GM21576 (cell line): ENCODE measurements around the gene PSMC3IP.
"Not testable (repeated sequence)": the region's sequence is repeated elsewhere in the genome, so short reads cannot be mapped to it uniquely, and the experiment has no call there.

ENCODE experiments used
- ATAC-seq: cut with Tn5 transposase; IDR thresholded peaks from one replicate; pipeline ENCODE4 v1.9.1; 2021; ENCODE audit warnings: mild to moderate bottlenecking, moderate library complexity; ENCODE audit not compliant: unreplicated experiment

The PSMC3IP gene, protein sequence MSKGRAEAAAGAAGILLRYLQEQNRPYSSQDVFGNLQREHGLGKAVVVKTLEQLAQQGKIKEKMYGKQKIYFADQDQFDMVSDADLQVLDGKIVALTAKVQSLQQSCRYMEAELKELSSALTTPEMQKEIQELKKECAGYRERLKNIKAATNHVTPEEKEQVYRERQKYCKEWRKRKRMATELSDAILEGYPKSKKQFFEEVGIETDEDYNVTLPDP

DNA sequence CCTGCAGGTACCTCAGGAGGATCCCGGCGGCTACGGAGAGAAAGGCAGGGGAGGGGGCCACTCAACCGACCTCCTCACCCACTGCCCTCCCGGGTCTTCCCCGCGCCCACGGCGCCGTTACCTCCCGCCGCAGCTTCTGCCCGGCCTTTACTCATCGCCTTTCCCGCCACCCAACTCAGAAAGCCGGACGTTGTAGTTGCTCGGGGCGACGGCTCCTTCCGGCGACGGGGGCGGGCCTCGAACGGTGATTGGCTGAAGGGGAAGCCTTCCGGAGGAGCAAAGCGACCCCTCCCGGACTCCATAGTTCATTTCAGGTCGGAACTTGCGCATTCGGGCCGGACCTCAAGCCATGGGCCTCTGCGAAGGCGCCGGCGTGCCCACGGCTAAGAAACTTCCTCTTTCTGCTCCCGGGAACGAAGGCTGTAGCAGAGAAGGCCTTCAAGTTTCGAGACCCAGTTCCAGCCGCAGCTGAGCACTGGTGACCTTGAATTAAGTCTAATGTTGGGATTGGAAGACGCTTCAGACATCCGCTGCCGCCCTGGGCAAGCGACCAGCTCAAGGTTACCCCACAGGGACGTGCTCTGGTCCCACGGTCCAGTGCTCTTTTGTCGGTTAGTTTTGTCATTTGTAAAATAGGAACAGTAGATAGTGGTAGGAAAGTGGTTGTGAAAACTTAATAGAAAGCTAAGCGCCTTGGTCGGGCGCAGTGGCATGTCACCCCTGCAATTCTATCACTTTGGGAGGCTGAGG is at the start of gene PSMC3IP:
Gene PSMC3IP (minus strand): TSS at position 198 of the 750 bp plus-strand sequence. CDS start 43 bp downstream, at position 155.
- ATAC-seq = peak; percentile 63

DNA sequence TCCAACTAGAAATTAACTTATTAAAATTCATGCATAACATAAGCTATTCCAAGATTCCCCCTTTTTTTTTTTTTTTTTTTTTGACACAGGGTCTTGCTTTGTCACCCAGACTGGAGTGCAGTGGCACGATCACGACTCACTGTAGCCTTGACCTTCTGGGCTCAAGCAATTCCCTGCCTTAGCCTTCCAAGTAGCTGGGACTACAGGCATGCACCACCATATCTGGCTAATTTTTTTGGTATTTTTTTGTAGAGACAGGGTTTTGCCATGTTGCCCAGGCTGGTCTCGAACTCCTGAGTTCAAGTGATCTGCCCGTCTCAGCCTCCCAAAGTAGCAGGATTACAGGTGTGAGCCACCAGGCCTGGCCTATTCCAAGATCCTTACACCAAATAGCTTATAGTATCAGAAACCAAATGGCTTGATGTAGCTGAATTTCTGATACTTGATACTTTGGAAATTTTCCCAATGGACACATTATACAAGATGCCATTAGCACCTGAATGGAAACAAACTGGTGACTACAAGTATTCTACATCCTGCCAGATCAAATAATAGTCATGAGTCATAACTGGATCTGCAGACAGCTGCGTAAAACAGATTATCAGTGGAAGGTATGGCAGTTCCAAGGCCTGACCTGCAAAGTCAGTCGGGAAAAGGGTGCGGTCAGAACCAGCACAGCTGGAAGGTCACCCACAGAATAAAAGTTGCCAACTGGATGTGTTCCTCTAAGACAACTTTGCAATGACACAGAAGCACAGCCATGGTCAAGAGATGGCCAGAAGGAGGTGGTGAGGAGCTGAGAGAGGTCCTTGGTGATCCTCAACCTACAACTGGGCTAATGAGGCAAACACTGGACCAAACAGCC is 46.4 kb upstream of the PSMC3IP start:
- no peak for ATAC-seq

DNA sequence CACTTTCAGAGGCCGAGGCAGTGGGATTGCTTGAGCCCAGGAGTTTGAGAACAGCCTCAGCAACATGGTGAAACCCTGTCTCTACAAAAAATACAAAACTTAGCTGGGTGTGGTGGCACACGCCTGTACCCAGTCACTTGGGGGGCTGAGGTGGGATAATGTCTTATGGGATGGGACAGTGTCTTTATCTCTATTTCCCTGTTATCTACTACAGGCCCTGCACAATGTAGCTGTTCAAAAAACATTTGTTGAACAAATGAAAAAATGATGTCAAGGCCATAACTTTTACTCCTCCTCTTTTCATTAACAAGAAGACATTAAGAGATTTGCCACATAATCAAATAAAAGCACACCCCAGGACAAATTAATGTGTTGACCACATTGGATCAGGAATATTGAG is 45.7 kb upstream of the PSMC3IP start:
- no peak for ATAC-seq

DNA sequence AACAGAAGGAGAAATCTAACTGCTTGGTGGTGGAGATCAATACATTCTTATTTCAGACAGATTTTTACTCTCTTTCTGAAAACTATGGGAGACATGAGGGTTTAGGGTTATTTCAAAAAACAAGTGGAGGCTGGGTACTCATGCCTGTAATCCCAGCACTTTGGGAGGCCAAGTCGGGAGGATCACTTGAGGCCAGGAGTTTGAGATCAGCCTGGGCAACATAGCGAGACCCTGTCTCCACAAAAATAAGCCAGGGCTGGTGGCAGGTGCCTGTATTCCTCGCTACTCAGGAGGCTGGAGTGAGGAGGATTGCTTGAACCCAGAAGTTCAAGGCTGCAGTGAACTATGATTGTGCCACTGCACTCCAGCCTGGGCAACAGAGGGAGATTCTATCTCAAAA is 44.5 kb upstream of the PSMC3IP start:
- not testable (repeated sequence) for ATAC-seq

DNA sequence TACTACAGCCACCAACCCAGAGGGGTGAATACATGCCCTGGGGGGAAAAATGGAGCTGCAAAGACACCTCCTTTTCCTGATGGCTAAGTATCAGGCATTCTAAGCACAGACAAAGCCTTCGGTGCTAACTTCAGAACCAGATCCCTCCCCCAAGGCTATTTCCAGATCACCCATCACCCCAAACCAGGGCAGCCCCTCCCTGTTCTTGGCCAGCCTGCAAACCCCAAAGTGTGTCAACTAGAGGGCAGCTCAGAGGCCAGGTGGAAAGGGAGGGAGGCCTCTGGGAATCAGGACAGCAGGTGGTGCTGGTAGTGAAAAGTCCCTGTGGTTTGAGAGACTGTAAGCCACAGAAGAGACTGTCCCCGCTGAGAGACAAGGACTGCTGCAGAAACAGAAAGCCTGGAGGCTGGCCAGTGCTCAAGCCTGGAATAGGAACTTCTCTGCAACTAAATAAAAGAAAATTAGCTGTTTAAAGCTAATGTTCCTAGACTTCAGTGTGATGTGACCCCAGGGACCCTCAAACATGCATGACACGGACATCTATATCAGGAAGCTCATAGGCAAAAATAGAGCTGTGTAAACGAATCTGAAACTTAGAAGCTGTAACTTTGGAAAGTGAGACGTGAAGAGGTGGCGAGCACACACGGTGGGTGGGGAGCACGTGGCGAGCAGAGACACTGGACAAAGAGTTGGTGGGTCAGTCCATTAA is 41.1 kb upstream of the PSMC3IP start:
- peak; percentile 70 for ATAC-seq

DNA sequence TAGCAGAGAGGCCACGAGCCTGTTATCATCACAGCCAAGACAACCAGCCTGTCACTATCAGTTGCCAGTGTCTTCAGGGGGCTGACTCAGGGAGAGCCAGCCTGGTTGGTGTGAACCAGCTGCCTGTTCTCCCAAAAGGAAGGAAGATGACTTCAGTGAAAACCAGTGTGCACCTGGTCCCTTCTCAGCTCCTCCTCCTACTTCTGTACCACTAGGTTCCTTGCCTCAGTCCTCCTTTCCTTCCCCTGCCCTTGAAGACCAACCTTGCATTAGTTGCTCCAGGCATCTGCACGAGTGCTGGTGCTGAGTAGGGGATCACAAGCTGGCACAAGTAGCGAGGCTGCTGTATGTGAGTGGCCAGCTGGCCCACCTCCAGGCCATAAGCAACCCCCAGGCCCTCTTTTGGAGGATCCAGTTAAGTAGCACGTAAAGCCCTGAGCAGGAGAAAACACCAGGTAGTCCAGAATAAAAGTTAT is 40.5 kb upstream of the PSMC3IP start:
- peak; percentile 31 for ATAC-seq

DNA sequence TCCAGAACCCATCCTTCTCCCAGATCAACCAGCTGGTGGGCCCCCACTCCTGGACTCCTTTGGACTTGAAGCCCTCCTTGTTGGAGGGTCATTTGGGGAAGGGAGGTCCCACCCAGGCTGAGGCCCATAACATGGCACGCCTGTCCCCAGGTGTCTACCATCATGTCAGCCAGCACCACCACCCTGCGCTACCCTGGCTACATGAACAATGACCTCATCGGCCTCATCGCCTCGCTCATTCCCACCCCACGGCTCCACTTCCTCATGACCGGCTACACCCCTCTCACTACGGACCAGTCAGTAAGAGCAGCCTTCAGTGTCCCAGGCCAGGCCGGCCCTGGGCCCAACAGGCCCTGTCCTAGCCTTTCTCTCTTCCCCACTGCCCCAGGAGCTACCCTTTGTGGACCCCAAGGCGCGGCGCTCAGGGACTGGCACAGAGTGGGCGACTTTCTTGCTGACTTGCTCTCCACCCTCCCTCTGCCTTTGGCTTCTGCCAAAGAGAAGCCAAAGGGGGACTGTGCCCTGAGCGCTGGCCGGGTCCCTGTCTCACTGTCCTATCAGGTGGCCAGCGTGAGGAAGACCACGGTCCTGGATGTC is 36.3 kb upstream of the PSMC3IP start:
- ATAC-seq = no peak

DNA sequence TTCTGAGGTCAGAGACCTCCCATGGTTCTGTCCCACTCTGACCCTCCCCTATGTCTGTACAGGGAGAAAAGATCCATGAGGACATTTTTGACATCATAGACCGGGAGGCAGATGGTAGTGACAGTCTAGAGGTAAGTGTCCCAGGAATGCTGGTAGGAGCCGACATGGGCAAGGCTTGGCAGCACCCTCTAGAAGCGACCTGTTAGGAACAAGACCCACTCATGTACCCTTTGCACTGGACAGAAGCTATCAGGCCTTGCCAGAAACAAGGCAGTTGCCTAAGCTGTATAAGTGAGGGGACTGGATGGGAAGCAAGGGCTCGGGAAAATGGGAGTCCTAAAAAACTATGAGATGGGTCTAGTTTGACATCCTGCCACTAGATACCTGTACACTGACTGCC is 34.5 kb upstream of the PSMC3IP start:
- no peak for ATAC-seq

DNA sequence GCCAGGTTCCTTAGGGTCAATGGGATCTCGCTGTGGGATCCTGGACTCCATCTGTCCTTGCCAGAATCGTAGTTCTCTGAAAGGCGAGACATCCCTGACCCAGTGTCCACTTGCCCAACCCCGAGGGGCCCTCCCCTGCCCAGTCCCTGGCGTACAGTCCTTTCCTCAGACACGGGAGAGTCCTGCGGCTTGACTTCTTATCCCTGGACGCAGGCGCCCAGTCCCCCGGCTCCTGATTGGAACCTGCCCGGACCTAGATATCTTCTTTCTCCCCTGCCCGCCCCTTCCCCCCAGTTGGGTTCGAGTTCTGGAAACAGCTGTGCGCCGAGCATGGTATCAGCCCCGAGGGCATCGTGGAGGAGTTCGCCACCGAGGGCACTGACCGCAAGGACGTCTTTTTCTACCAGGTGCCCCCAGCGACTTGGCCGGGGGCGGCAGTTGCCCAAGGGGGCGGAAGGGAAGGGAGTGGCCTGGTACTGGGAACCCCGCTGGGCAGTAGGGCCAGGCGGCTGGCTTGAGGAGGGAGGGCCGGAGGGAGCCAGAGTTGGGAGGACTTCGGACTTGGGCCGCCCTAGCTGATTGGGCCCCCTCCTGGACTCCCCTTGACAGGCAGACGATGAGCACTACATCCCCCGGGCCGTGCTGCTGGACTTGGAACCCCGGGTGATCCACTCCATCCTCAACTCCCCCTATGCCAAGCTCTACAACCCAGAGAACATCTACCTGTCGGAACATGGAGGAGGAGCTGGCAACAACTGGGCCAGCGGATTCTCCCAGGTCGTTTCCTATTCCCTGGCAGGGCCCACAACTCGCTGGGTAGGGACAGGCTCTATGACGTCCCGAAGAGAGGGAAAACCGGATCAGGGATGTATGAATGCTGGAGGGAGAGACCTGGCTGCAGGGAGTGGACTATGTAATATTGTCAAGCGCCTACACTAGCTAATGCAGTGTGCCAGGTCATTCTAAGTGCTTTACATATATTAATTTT is 32.6 kb upstream of the PSMC3IP start:
- not testable (repeated sequence) for ATAC-seq

DNA sequence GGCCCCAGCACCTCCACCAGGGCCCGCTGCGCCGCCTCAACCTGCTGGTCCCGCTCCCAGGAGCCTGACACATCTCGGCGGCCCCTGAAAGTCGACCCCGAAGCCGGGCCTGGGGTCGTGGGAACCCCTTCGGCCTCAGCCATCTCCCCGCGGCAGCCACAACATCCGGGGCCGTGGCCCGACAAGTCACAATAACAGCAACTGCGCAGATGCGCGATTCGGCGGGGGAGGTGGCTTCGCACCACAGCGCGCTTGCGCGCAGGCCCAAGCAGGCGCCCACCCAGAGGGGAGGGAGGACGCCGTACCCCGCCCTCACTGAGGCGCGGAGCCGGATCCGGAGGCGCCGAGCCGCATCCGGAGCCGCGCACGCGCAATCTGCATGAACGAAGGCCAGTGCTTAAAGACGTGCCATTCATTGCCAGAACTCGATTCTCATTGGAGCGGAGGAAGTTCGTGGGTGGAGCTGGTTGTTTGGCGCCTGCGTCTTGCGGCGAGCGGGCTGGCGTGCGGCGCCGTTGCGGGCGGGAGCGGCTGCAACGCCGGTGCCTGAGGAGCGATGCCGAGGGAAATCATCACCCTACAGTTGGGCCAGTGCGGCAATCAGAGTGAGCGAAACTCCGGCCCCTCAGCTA is 31.8 kb upstream of the PSMC3IP start, which contains the start of the genes RETREG3 and TUBG1:
Gene RETREG3 (minus strand): TSS at position 193 of the 632 bp plus-strand sequence. CDS start 50 bp downstream, at position 143.
Gene TUBG1 (plus strand): TSS at position 502 of the 632 bp plus-strand sequence. CDS start 55 bp downstream, at position 557.
- peak; percentile 81 for ATAC-seq

DNA sequence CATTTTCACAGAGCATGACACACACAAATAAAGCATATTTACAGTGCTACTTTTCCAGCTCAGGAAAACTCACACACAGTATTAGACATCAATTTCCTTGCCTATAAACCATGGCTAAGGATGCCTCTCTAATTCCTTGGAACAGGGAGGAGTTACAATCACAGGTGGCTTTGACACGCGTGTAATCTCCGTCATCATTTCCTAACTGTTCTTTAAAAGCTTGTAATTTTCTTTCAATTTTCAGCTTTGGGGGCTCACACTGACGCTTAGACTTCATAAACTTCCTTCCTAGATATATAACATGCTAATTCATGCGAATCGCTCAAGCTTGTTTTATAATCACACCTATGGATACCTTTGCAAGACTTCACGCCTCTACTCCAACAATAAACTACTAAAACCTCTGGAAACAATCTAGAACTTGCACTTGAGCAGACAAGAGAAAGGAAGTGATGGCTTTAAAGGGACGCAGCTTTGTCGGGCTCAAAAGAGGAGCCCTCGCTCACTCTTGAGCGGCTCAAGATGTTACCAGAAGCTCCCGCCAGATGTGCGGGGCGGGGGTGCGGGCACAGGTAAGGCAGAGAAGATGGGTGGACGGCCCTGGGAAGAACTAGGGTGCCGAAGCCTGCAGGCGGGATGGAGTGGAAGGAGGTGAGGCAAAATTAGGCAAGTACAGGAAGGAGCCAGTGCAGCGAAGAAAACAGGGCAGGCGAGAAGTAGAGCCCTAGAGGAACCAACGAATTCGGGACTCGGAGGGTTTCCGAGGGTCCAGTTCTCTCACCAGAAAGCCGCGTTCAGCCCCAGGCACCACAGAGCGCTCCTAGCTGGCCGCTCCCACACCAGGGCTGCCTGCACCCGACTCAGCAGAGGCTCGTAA is 31.0 kb upstream of the PSMC3IP start:
- ATAC-seq = no peak

DNA sequence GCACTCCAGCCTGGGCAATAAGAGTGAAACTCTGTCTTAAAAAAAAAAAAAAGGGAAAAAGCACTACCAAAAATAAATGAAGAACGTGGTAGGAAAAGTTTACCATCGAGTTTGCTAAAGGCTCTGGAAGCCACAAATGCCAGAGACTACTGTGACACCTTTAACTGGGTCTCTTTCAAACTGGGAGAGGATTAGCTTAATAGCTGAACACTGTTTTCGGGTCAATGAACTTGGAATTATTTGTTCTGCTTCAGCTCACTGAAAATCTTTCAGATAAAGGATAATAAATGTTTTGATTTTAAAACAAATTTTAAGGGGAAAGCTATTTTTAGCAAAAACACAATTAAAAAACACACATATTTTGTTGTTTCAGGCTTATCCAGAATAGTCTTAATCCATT is 30.2 kb upstream of the PSMC3IP start:
- ATAC-seq = no peak

DNA sequence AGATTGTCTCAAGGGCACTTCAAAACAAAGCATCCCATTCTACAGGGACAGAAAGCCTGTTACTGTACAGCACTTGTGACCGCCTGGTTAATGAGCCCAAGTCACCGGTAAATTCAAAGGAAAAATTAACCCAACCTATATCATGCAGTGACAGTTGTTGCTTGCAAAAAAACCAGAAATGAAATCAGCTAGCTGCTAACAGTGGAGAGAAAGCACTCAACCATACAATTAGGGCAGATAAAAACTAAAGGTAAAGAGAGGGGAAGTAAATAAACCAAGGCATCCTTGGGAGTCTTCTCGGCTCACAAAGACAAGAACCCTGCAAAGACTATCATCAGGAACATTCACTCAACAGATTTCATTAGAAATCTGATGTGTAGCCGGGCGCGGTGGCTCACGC is 25.8 kb upstream of the PSMC3IP start:
- no peak for ATAC-seq

DNA sequence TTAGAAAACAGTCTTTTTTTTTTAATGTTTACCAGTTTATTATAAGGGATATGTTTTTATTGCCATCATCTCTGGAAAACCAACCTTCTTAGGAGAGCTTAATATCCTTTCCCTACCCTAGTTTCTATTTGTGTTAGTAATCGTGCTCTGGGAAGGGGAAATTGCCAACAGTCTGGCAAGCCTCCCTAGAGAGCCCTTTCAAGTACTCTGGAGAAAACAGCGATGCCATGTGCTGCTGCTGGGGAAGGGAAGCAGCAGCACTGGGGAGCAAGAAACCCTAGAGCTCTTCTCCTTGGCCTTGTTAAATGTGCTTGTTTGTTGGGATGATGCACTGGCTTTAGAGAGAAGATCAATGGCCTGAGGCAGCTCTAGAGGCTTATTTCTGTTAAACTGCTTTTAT is 21.4 kb upstream of the PSMC3IP start:
- ATAC-seq = no peak

DNA sequence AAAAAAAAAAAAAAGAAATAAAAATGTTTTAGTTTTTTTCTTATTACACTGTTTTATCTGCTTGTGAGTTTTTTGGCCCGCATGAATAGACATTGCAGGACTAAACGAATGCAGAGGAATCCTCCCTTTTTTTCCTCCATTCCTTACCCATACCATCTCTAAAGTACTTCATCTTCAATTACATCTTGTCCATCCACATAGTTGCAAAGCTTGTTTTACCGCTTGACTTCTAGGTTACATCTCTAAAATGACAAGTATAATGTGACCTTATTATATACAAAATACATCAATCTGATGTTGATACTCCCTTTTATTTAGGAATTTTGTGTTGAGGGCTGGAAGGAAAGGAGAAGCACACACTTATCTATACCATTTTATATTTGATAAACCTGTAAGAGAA is 18.9 kb upstream of the PSMC3IP start:
- no peak for ATAC-seq

DNA sequence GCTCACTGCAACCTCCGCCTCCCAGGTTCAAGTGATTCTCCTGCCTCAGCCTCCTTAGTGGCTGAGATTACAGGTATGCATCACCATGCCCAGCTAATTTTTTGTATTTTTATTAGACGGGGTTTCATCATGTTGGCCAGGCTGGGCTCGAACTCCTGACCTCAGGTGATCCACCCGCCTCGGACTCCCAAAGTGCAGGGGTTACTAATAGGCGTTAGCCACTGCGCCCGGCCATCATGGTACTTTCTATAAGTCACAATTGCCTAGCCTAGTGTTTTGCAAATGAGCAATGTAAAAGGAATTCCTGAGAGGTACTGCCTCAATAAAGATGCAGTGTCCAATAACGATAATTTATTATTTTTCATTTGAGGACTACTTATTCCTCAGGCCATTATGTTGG is 13.9 kb upstream of the PSMC3IP start:
- ATAC-seq = no peak

DNA sequence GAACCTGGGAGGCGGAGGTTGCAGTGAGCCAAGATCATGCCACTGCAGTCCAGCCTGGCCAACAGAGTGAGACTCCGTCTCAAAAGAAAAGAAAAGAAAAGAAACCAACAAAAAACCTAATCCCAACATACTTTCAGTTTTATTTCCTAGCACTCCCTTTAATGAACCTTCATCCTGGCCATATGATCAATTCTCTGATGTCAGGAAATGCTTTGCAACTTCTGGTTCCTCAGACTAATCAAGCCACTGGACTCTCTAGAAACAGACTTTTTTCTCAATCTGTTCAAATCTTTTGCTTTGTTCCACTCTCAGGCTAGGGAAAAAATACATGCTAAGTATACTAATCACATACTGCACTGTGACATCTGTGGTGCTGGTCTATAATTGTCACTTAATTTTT is 13.4 kb upstream of the PSMC3IP start:
- ATAC-seq = no peak
